GM18526 (cell line): ENCODE measurements around the gene COX7B2.

Experiments
- POLR2A ChIP-seq: IDR thresholded peaks from 3 replicates; pipeline ENCODE4 v1.6.1; 2011; ENCODE audit not compliant: insufficient read length; ENCODE audit errors: extremely low read depth

The COX7B2 gene

DNA sequence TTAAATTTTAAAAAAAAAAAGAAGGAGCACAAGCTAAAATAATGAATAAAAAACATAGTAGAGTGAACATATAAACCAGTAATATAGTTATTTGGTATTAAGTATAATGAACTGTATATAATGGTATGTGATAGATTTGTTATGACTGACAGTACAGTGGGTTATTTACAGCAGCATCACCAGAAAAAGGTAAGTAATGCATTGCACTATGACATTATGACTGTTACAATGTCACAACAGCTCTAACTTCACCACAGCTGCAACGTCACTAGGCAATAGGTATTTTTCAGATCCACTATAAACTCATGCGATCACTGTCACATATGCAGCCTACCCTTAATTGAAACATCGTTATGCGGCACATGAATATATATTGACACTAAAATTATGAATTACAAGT is 72.5 kb downstream of the COX7B2 start:
- TF ChIP-seq POLR2A, result no peak

GRCh38 chr4:46830971-46831454 is 78.0 kb downstream of the COX7B2 start:
- TF ChIP-seq POLR2A, result no peak

DNA sequence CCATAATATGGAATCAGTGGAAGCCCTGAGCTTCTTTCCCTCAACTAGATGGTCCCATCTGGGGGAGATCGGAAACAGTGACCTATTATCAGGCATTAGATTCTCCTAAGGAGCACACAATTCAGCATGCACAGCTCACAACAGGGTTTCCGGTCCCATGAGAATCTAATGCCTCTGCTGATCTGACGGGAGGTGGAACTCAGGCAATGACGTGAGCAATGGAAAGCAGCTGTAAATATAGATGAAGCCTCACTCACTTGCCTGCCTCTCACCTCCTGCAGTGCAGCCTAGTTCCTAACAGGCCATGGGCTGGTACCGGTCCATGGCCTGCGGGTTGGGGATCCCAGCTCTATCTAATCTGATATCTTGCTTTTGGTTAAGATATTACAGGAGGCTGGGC is 88.9 kb downstream of the COX7B2 start:
- no peak for TF ChIP-seq POLR2A

- TF ChIP-seq POLR2A, result no peak
Measured at GRCh38 chr4:46819095-46819494, 90.0 kb downstream of the COX7B2 start.

GRCh38 chr4:46818604-46819003 is 90.4 kb downstream of the COX7B2 start:
- TF ChIP-seq POLR2A, result no peak

GRCh38 chr4:46817806-46818205 is 91.2 kb downstream of the COX7B2 start:
- TF ChIP-seq POLR2A, result no peak

DNA sequence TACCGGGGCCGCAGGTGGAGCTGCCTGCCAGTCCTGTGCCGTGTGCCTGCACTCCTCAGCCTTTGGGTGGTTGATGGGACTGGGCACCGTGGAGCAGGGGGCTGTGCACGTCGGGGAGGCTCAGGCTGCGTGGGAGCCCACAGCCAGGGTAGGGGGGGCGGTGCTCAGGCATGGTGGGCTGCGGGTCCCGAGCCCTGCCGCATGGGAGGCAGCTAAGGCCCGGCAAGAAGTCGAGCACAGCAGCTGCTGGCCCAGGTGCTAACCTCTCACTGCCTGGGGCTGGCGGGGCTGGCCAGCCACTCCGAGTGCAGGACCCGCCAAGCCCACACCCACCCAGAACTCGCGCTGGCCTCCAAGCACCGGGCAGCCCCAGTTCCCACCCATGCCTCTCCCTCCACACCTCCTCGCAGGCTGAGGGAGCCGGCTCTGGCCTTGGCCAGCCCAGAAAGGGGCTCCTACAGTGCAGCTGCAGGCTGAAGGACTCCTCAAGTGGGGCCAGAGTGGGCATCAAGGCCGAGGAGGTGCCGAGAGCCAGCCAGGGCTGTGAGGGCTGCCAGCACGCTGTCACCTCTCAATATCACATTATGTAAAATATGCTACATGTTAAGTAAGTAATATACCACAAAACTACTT is 104.1 kb downstream of the COX7B2 start:
- TF ChIP-seq POLR2A, result no peak

GRCh38 chr4:46793036-46793435 is 116.0 kb downstream of the COX7B2 start:
- no peak for TF ChIP-seq POLR2A

DNA sequence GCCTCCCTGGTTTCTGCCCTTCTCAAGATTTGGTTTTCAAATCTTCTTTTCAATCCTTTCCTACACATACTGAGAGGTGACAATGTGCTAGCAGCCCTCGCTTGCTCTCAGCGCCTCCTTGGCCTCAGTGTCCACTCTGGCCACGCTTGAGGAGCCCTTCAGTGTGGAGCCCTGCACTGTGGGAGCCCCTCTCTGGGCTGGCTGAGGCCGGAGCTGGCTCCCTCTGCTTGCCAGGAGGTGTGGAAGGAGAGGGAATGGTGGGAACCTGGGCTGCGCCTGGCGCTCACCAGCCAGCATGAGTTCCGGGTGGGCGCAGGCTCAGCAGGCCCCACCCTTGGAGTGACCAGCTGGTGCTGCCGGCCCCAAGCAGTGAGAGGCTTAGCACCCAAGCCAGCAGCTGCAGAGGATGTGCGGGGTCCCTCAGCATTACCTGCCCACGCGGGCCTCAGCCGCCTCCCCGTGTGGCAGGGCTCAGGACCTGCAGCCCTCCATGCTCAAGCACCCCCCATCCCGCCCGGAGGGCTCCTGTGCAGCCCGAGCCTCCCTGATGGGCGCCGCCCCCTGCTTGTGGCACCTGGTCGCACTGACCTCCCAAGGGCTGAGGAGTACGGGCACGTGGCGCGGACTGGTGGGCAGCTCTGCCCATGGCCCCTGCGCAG is 127.5 kb downstream of the COX7B2 start:
- TF ChIP-seq POLR2A, result no peak

DNA sequence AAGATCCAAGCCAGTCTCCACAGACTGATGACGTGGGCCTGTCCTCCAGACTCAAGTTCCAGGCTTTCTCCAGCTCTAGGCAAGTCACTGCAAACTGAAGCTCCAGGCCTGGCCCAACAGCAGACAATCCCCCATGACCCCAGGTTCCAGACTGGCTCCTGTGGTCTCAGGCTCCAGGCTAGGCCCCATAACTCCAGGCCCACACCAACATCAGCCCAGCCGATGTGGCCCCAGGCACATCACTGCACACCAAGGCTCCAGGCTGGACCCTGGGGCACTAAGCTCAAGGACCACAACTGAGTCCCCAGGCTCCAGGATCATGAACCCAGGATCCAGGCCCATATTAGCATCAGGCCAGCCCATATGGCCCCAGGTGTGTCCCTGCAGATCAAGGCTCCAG is 143.6 kb downstream of the COX7B2 start:
- TF ChIP-seq POLR2A, result no peak

DNA sequence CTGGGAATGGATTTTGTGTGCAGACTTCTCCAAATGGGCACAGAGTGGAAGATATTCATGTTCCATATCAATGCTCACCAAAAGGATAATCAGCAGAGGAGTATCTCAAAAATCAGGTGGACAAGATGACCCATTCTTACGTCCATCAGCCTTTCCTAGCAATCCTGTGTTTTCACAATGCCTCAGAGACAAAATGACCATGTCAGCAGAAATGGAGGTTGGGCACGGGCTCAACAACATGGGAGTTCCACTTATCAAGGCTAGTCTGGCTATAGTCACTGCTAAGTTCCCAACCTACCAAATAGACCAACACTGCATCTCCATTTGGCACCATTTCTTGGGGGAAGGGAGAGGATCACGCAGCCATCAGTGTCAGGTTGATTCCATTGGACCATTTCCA is 179.0 kb downstream of the COX7B2 start:
- no peak for TF ChIP-seq POLR2A

- no peak for TF ChIP-seq POLR2A
Measured at GRCh38 chr4:46720055-46720454, 189.0 kb downstream of the COX7B2 start.

DNA sequence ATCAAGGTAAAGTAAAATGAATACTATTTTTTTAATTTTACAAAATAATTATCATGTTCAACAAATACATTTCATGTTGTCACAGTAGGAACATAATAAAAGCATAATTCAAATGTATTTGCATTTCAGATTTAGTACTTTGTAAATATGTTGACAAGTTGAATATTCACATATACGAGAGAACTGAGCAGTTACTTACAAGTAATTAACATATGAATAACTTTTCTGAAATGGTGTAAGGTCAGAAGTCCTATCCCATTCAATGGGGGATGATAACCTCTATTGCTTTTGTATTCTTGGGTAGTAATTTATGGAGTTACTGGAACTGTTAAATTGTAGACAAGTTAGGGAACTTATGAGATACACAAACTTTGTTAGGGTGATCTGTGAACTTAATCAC is 191.1 kb downstream of the COX7B2 start:
- TF ChIP-seq POLR2A, result no peak

DNA sequence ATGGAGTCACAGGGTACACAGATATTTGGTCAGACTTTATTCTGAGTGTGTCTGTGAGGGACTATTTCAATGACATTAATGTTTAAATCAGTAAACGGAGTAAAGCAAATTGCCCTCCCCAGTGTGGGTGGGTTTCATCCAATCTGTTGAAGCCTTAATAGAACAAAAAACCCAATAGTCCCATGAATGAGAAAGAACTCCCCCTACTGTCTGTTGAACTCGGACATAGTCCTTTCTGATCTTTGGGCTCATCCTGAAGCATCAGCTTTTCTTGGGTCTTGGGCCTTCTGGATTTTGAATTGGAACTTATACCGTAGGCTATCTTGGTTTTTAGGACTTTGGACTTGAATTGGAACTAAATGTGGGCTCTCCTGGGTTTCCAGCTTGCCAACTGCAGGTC is 193.6 kb downstream of the COX7B2 start:
- TF ChIP-seq POLR2A, result no peak

DNA sequence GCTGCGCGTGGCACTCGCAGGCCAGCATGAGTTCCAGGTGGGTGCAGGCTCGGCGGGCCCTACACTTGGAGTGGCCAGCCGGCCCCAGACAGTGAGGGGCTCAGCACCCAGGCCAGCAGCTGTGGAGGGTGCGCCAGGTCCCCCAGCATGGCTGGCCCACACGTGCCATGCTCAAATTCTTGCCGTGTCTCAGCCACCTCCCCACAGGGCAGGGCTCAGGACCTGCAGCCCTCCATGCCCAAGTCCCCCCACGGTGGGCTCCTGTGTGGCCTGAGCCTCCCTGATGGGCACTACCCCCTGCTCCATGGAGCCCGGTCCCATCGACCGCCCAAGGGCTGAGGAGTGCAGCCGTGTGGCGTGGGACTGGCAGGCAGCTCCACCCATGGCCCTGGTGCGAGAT is 210.2 kb downstream of the COX7B2 start:
- no peak for TF ChIP-seq POLR2A
